Uterus (tissue), 2 donors: ENCODE data around the gene MAPK10.

Experiments used
- POLR2A ChIP-seq, 2 donors: fragments of 450-650 bp; IDR thresholded peaks; one replicate each; pipeline ENCODE4 v1.6.1; 2016; ENCODE audit warnings: antibody characterized with exemption in 2 of 2, mild to moderate bottlenecking in 1 of 2, moderate library complexity in 1 of 2
- TF ChIP-seq, protein P1 (sequence below), 4 experiments: fragments of 200-600 bp in 2 of 4; fragments of 450-650 bp in 2 of 4; sonication (generic) in 2 of 4; IDR thresholded peaks; one replicate each; pipeline ENCODE4 v1.5.1; 2016 to 2019; ENCODE audit warnings: antibody characterized with exemption in 4 of 4, mild to moderate bottlenecking in 2 of 4, moderate library complexity in 1 of 4

DNA sequence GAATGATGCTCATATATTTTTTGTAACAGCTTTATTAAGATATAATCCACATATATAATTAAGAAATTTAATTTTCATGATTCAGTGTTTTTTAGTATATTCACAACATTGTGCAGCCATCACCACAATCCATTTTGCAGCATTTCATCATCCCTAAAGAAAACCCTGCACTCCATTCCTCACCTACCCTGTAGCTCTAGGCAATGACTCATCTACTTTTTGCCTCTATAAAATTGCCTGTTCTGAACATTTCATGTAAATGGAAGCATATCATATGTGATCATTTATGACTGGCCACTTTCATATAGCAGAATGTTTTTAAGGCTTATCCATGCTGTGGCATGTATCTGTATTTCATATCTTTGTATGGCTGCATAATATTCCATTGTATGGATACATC is 339.9 kb downstream of the MAPK10 start:
- TF ChIP-seq, protein P1, sequence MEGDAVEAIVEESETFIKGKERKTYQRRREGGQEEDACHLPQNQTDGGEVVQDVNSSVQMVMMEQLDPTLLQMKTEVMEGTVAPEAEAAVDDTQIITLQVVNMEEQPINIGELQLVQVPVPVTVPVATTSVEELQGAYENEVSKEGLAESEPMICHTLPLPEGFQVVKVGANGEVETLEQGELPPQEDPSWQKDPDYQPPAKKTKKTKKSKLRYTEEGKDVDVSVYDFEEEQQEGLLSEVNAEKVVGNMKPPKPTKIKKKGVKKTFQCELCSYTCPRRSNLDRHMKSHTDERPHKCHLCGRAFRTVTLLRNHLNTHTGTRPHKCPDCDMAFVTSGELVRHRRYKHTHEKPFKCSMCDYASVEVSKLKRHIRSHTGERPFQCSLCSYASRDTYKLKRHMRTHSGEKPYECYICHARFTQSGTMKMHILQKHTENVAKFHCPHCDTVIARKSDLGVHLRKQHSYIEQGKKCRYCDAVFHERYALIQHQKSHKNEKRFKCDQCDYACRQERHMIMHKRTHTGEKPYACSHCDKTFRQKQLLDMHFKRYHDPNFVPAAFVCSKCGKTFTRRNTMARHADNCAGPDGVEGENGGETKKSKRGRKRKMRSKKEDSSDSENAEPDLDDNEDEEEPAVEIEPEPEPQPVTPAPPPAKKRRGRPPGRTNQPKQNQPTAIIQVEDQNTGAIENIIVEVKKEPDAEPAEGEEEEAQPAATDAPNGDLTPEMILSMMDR (IDR thresholded peaks at IDR 0.05), result no peak
- no peak for TF ChIP-seq POLR2A (IDR thresholded peaks at IDR 0.05)
